ENCODE measurements around the gene ADARB2. TPM values are rescaled to one million over a fixed set of nuclear protein-coding genes. Genes with fewer than 3 reads are reported as not detected.

The ADARB2 gene
- total RNA-seq, 6 donors from 2014 or later: 0.69 to 5.2 (median 1.8) TPM

DNA sequence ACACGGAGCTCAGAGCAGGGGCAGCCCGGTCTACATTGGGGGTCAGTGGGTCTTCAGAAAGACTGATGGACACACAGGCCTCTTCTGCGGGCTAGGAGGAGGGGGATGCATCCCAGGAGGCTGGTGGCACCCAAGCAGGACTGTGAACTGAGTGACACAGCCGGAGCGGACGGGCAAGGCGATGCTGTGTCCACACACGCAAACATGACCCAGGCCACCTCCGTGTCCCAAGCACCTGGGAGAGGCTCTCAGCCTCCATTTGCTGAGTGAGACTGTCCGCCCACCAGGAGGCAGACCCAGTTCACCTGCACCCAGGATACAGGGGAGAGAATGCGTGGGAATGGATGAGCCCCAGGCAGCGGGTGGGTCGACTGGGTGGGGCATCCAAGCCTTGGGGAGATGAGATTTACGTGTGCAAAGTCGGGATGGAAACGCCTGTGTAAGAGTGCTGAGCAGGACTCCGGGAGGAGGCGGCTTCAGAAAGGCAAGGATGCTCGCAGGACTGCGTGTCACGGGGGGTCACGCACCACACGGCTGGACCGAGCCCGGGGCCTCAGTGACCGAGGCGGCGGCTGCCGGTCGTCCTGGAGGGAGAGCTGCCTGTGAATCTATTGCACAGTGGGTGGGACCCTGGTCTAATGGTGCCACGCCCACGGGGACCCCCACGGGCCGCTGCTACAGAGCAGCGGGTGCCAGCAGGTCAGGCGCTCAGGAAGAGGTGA lies 262.8 kb downstream of the ADARB2 start:
- DNase-seq (peak in 1 of 2 donors; percentile 77), ATAC-seq (ENCODE audit: low FRiP score in 2 of 2) (no peak)
- no peaks in the 10 kb centered on the region for H3K9me3 ChIP-seq
- H3K36me3 ChIP-seq: no peaks in the 10 kb centered on the region
- no peak overlapping the region for H3K27ac ChIP-seq
- H3K27me3 ChIP-seq: no peaks in the 10 kb centered on the region
- TF ChIP-seq POLR2AphosphoS5 (IDR thresholded peaks at IDR 0.05) (no peak), POLR2A (IDR thresholded peaks at IDR 0.05) (no peak), EP300 (IDR thresholded peaks at IDR 0.05) (no peak)
- TF ChIP-seq, protein P1, sequence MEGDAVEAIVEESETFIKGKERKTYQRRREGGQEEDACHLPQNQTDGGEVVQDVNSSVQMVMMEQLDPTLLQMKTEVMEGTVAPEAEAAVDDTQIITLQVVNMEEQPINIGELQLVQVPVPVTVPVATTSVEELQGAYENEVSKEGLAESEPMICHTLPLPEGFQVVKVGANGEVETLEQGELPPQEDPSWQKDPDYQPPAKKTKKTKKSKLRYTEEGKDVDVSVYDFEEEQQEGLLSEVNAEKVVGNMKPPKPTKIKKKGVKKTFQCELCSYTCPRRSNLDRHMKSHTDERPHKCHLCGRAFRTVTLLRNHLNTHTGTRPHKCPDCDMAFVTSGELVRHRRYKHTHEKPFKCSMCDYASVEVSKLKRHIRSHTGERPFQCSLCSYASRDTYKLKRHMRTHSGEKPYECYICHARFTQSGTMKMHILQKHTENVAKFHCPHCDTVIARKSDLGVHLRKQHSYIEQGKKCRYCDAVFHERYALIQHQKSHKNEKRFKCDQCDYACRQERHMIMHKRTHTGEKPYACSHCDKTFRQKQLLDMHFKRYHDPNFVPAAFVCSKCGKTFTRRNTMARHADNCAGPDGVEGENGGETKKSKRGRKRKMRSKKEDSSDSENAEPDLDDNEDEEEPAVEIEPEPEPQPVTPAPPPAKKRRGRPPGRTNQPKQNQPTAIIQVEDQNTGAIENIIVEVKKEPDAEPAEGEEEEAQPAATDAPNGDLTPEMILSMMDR (IDR thresholded peaks at IDR 0.05): no peak
- H3K4me3 ChIP-seq: no peak overlapping the region
- no peaks in the 10 kb centered on the region for H3K4me1 ChIP-seq
- 63 to 89% methylated on average over 28 to 34 of the region's 36 CpGs for WGBS, 2 donors

DNA sequence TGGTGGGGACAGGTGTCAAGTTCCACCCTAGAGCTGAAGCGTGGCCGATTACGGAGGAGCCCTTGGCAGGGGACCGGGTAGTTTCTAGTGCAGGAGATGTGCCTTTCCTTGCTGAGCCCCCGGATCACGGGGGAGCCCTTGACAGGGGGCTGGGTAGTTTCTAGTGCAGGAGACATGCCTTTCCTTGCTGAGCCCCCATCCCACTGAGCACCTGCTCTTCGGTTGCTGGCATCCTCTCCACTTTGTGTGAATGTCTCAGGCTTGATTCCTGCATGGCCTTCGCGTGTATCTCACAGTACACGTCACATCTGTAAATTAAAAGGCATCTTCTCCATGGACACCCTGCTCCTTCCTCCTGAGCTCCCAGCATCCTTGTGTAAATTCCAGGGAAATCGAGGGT lies 263.5 kb downstream of the ADARB2 start:
- DNase-seq: no peak
- TF ChIP-seq, protein P1 (IDR thresholded peaks at IDR 0.05): no peak
- no peak for TF ChIP-seq POLR2A (IDR thresholded peaks at IDR 0.05)
- TF ChIP-seq POLR2AphosphoS5 (IDR thresholded peaks at IDR 0.05): no peak
- no peak for TF ChIP-seq EP300 (IDR thresholded peaks at IDR 0.05)
- Histone ChIP-seq H3K9me3 (no peaks in the 10 kb centered on the region), H3K36me3 (no peaks in the 10 kb centered on the region), H3K4me3 (no peak overlapping the region), H3K27ac (no peak overlapping the region), H3K4me1 (no peaks in the 10 kb centered on the region), H3K27me3 (no peaks in the 10 kb centered on the region)
- no peak for ATAC-seq (ENCODE audit: low FRiP score in 2 of 2)
- WGBS, 2 donors: 82 to 83% methylated on average over 11 of the region's 11 CpGs

DNA sequence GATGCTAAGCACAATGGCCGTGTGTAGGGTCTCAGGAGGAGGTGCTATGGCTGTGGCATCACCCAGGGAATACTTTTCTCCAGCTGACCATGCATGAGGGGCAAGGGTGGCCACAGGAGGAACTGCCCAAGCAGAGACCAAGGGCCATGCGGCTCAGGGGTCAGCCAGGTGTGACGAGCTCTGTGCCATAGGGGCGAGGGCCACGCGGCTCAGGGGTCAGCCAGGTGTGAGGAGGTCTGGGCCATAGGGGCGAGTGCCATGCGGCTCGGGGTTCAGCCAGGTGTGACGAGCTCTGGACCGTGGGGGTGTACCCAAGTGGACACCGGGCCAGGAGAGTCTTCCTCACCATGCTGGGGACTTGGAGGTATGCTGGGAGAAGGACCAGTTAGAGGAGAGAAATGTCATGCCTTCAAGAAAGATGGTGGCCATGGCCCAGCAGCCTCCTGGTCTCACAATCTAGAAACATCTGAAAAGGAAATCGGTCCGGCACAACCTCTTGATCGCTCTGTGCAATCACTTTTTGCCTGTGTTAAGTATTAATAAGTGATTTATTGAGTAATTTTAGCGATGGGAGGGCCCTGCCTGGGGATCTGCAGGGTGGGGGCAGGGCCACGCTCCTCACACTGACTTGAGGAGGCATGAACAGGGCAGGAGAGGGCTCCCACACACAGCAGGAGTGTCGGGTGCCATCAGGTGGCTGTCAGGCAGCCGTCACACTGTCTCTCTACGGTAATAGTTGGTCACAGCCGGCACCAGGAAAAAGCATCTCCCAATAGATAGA lies 265.0 kb downstream of the ADARB2 start:
- DNase-seq (peak in 1 of 2 donors; percentile 72), ATAC-seq (ENCODE audit: low FRiP score in 2 of 2) (peak in 1 of 2 donors; percentile 50)
- Histone ChIP-seq H3K4me1 (no peaks in the 10 kb centered on the region), H3K27ac (no peak overlapping the region), H3K27me3 (no peaks in the 10 kb centered on the region), H3K36me3 (no peaks in the 10 kb centered on the region), H3K4me3 (no peak overlapping the region), H3K9me3 (no peaks in the 10 kb centered on the region)
- no peak for TF ChIP-seq POLR2AphosphoS5 (IDR thresholded peaks at IDR 0.05)
- TF ChIP-seq POLR2A (IDR thresholded peaks at IDR 0.05): no peak
- no peak for TF ChIP-seq EP300 (IDR thresholded peaks at IDR 0.05)
- 79 to 84% methylated on average over 18 to 21 of the region's 21 CpGs for WGBS, 2 donors

DNA sequence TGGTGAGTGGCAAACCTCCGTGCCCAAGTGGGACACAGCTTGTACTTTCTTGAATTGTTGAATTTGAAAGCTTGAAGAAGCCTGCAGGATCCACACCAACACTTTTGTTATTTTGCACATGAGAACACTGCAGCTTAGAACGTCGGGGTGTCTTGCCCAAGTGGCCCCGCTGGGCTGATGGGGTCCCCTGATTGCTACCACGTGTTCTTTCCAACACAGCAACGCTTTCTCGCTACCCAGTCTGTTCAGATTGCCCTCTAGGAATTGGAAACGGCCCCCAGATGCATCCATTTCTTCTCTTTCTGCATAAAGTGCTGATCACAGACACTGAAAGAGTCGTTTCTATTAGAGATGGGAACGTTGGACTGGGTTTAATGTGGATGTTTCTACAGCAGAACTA lies 268.5 kb downstream of the ADARB2 start:
- ATAC-seq (ENCODE audit: low FRiP score in 2 of 2) (no peak), DNase-seq (no peak)
- H3K27me3 ChIP-seq: no peaks in the 10 kb centered on the region
- H3K9me3 ChIP-seq: no peaks in the 10 kb centered on the region
- no peak overlapping the region for H3K4me3 ChIP-seq
- H3K27ac ChIP-seq: no peak overlapping the region
- no peaks in the 10 kb centered on the region for H3K36me3 ChIP-seq
- H3K4me1 ChIP-seq: no peaks in the 10 kb centered on the region
- WGBS, 2 donors: 78 to 79% methylated on average over 10 of the region's 10 CpGs
- TF ChIP-seq POLR2AphosphoS5 (IDR thresholded peaks at IDR 0.05) (no peak), POLR2A (IDR thresholded peaks at IDR 0.05) (no peak), EP300 (IDR thresholded peaks at IDR 0.05) (no peak)
- TF ChIP-seq, protein P1 (IDR thresholded peaks at IDR 0.05): no peak

DNA sequence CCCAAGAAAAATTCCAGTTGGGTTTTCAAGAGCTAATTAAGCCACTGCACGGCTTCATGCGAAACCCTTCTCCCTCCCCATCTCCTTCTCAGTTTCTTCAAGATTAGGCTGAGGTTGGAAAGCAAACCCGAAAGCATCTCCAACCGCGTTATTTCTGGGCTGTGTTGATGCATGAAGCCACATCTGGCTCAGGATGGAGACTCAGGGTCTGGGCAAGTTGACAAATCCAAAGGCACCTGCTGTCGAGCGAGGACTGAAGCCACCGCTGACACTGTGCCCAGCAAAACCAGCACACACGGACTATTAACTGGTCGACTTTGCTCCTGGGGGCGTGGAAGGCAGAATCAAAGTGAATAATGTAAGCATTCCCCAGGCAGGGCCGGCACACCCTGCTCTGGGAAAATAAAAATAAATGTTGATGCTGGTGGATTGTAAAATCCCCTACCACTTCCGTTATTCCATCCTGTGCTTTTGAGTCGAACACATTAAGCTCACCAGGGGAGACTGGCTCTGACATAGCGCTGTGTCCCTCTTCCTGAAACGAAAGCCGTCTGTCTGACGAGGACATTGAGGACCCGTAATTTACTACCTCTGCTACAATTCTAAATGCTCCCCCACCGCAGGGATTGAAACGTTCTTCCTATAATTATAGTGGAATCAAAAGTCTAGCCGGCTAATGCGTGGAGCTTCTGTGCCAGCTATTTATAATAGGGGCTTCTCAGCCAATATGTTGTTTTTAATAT lies 269.8 kb downstream of the ADARB2 start:
- Histone ChIP-seq H3K27ac (no peak overlapping the region), H3K4me1 (no peaks in the 10 kb centered on the region), H3K9me3 (no peaks in the 10 kb centered on the region), H3K4me3 (no peak overlapping the region), H3K27me3 (no peaks in the 10 kb centered on the region), H3K36me3 (no peaks in the 10 kb centered on the region)
- 69 to 76% methylated on average over 23 of the region's 23 CpGs for WGBS, 2 donors
- ATAC-seq (ENCODE audit: low FRiP score in 2 of 2): no peak
- TF ChIP-seq EP300 (IDR thresholded peaks at IDR 0.05) (no peak), POLR2A (IDR thresholded peaks at IDR 0.05) (no peak)
- DNase-seq: no peak
